ENCODE data around the gene TCF25. TPM values are rescaled to one million over a fixed set of nuclear protein-coding genes. Genes with fewer than 3 reads are reported as not detected.
"Not testable (repeated sequence)": the region's sequence is repeated elsewhere in the genome, so short reads cannot be mapped to it uniquely, and the experiment has no call there.

Gene TCF25
- total and polyA plus RNA-seq, 3 donors from 2014 or later: 225 to 345 (median 334) TPM

GRCh38 chr16:89828199-89828869 is 45.1 kb upstream of the TCF25 start, which contains the start of gene SPIRE2:
TSS of gene SPIRE2 (plus strand) at chr16:89828475. CDS start at chr16:89828551, 76 bp downstream.
- DNase-seq: peak; percentile 74
- Histone ChIP-seq H3K4me3 (peak within 1 kb of the TSS; percentile 52 to 64), H3K27me3 (no peaks in the 10 kb centered on the region), H3K27ac (peak within 1 kb of the TSS; percentile 63 to 66), H3K9me3 (no peaks in the 10 kb centered on the region), H3K4me1 (peaks cover 11% of the 10 kb centered on the region), H3K36me3 (ENCODE audit: low read depth, missing control alignments) (no peaks in the 10 kb centered on the region)
- 0 to 1% methylated on average over 24 to 32 of the region's 98 CpGs for WGBS, 2 donors
- intact Hi-C loops (cut with DNase I; ENCODE audit: low total_unique reads): no loop called here
- TF ChIP-seq CTCF (IDR thresholded peaks at IDR 0.05) (no peak), POLR2A (IDR thresholded peaks at IDR 0.05) (no peak)

GRCh38 chr16:89828870-89829629 is 44.3 kb upstream of the TCF25 start:
- Histone ChIP-seq H3K4me1 (peaks cover 7% of the 10 kb centered on the region), H3K9me3 (no peaks in the 10 kb centered on the region), H3K27ac (no peak overlapping the region), H3K36me3 (ENCODE audit: low read depth, missing control alignments) (no peaks in the 10 kb centered on the region), H3K4me3 (peak overlapping the region; percentile 41 to 49), H3K27me3 (no peaks in the 10 kb centered on the region)
- no peak for TF ChIP-seq POLR2A (IDR thresholded peaks at IDR 0.05)
- TF ChIP-seq CTCF (IDR thresholded peaks at IDR 0.05): no peak
- intact Hi-C loops (cut with DNase I; ENCODE audit: low total_unique reads): no loop called here
- no peak for DNase-seq
- WGBS, 2 donors: 11 to 13% methylated on average over 23 to 26 of the region's 26 CpGs

- WGBS, 2 donors: 75 to 86% methylated on average over 16 to 17 of the region's 17 CpGs
- no peaks in the 10 kb centered on the region for H3K36me3 ChIP-seq (ENCODE audit: low read depth, missing control alignments)
- no peak overlapping the region for H3K4me3 ChIP-seq
- intact Hi-C loops (cut with DNase I; ENCODE audit: low total_unique reads): no loop called here
- H3K9me3 ChIP-seq: no peaks in the 10 kb centered on the region
- TF ChIP-seq POLR2A (IDR thresholded peaks at IDR 0.05) (no peak), CTCF (IDR thresholded peaks at IDR 0.05) (no peak)
- no peak overlapping the region for H3K27ac ChIP-seq
- H3K27me3 ChIP-seq: no peaks in the 10 kb centered on the region
- no peak for DNase-seq
- peaks cover 7% of the 10 kb centered on the region for H3K4me1 ChIP-seq
These were observed 43.6 kb upstream of the TCF25 start for GRCh38 chr16:89829630-89830437.

GRCh38 chr16:89831810-89832328 is 41.5 kb upstream of the TCF25 start:
- H3K4me1 ChIP-seq: peaks cover 7% of the 10 kb centered on the region
- intact Hi-C loops (cut with DNase I; ENCODE audit: low total_unique reads): no loop called here
- no peaks in the 10 kb centered on the region for H3K9me3 ChIP-seq
- H3K36me3 ChIP-seq (ENCODE audit: low read depth, missing control alignments): no peaks in the 10 kb centered on the region
- no peak overlapping the region for H3K4me3 ChIP-seq
- TF ChIP-seq POLR2A (IDR thresholded peaks at IDR 0.05): no peak
- no peak for TF ChIP-seq CTCF (IDR thresholded peaks at IDR 0.05)
- H3K27me3 ChIP-seq: no peaks in the 10 kb centered on the region
- no peak overlapping the region for H3K27ac ChIP-seq
- DNase-seq: no peak
- 91 to 95% methylated on average over 25 of the region's 25 CpGs for WGBS, 2 donors

- H3K36me3 ChIP-seq (ENCODE audit: low read depth, missing control alignments); H3K9me3 ChIP-seq; H3K4me3 ChIP-seq; DNase-seq; H3K27ac ChIP-seq; intact Hi-C loops (cut with DNase I; ENCODE audit: low total_unique reads); H3K4me1 ChIP-seq; H3K27me3 ChIP-seq: not testable (repeated sequence)
- 94 to 97% methylated on average over 37 to 39 of the region's 39 CpGs for WGBS, 2 donors
These were observed 39.6 kb upstream of the TCF25 start for GRCh38 chr16:89833664-89834363.

- intact Hi-C loops (cut with DNase I; ENCODE audit: low total_unique reads); DNase-seq; H3K4me3 ChIP-seq; H3K27ac ChIP-seq; H3K9me3 ChIP-seq; H3K4me1 ChIP-seq; H3K27me3 ChIP-seq; H3K36me3 ChIP-seq (ENCODE audit: low read depth, missing control alignments): not testable (repeated sequence)
- WGBS, 2 donors: 95 to 98% methylated on average over 41 to 42 of the region's 42 CpGs
These were observed 38.5 kb upstream of the TCF25 start for GRCh38 chr16:89834813-89835363.

All from testis (tissue), 3 donors.